Keratinocyte (primary cell): Measurements from ENCODE around the gene SEZ6. TPM values are rescaled to one million over a fixed set of nuclear protein-coding genes. Genes with fewer than 3 reads are reported as not detected.

Source experiments
- DNase-seq: peaks from one replicate; pipeline ENCODE4 v3.0.0-alpha.2; 2011; ENCODE audit warnings: low read depth, missing footprints, low spot score
- FAIRE-seq: peaks from 2 replicates; lab custom pipeline; 2011; peaks lifted over from hg19 to GRCh38; lab: Jason Lieb, UNC
- H2AFZ ChIP-seq: 2 replicates; pipeline ENCODE4 v1.6.0; 2012; ENCODE audit warnings: low read length, control low read depth, inconsistent platforms; ENCODE audit not compliant: control insufficient read depth
- H3K27ac ChIP-seq: 2 replicates; pipeline ENCODE4 v1.5.1; 2011; ENCODE audit warnings: low read length; ENCODE audit not compliant: control insufficient read depth, insufficient read depth
- H3K27me3 ChIP-seq: 3 replicates; pipeline ENCODE4 v1.6.0; 2011; ENCODE audit warnings: low read length; ENCODE audit not compliant: control insufficient read depth, insufficient read depth; ENCODE audit errors: extremely low read depth
- H3K36me3 ChIP-seq, 2 experiments: 2 replicates in 1 of 2; 3 replicates in 1 of 2; pipeline ENCODE4 v1.5.1; 2011; ENCODE audit warnings: low read length in 2 of 2, mild to moderate bottlenecking in 1 of 2; ENCODE audit not compliant: control insufficient read depth in 2 of 2, insufficient read depth in 2 of 2; ENCODE audit errors: extremely low read depth in 1 of 2
- H3K4me1 ChIP-seq: 3 replicates; pipeline ENCODE4 v1.5.1; 2011; ENCODE audit warnings: low read length; ENCODE audit not compliant: control insufficient read depth, insufficient read depth; ENCODE audit errors: extremely low read depth
- H3K4me2 ChIP-seq: 3 replicates; pipeline ENCODE4 v1.6.0; 2011; ENCODE audit warnings: low read depth, low read length; ENCODE audit not compliant: control insufficient read depth, insufficient read depth; ENCODE audit errors: extremely low read depth
- H3K4me3 ChIP-seq, 3 experiments: fragments of 200-600 bp in 1 of 3; sonication (generic) in 1 of 3; 2 replicates in 2 of 3; 3 replicates in 1 of 3; pipeline ENCODE4 v1.5.1; 2011 to 2016; ENCODE audit warnings: low read length in 3 of 3, mild to moderate bottlenecking in 3 of 3, control low read depth in 2 of 3, inconsistent platforms in 1 of 3, low read depth in 1 of 3, mixed read lengths in 1 of 3, mixed run types in 1 of 3, moderate library complexity in 1 of 3; ENCODE audit not compliant: control insufficient read depth in 2 of 3, insufficient read depth in 2 of 3; ENCODE audit errors: extremely low read depth in 1 of 3
- H3K79me2 ChIP-seq: 2 replicates; pipeline ENCODE4 v1.6.0; 2012; ENCODE audit warnings: low read length; ENCODE audit not compliant: control insufficient read depth, insufficient read depth
- H3K9ac ChIP-seq: 3 replicates; pipeline ENCODE4 v1.6.0; 2011; ENCODE audit warnings: low read length; ENCODE audit not compliant: control insufficient read depth, insufficient read depth; ENCODE audit errors: extremely low read depth
- H3K9me1 ChIP-seq: 3 replicates; pipeline ENCODE4 v1.6.0; 2011; ENCODE audit warnings: low read length; ENCODE audit not compliant: control insufficient read depth, insufficient read depth; ENCODE audit errors: extremely low read depth
- H3K9me3 ChIP-seq: 2 replicates; pipeline ENCODE4 v1.5.1; 2012; ENCODE audit warnings: low read depth, low read length; ENCODE audit not compliant: control insufficient read depth
- H4K20me1 ChIP-seq: 3 replicates; pipeline ENCODE4 v1.6.0; 2011; ENCODE audit warnings: low read length; ENCODE audit not compliant: control insufficient read depth, insufficient read depth; ENCODE audit errors: extremely low read depth
- CTCF ChIP-seq, 3 experiments: IDR thresholded peaks in 1 of 3; conservative IDR thresholded peaks in 1 of 3; optimal IDR thresholded peaks in 1 of 3; 2 replicates in 2 of 3; 3 replicates in 1 of 3; pipeline versions ENCODE3 to v1.5.1; 2011; ENCODE audit warnings: low read length in 3 of 3, mild to moderate bottlenecking in 3 of 3, moderate library complexity in 2 of 3, control low read depth in 1 of 3, inconsistent platforms in 1 of 3; ENCODE audit not compliant: insufficient read depth in 2 of 3; ENCODE audit errors: extremely low read depth in 1 of 3
- EZH2 ChIP-seq: IDR thresholded peaks from one replicate; pipeline ENCODE4 v1.6.1; 2012; ENCODE audit warnings: inconsistent platforms, mild to moderate bottlenecking, low read length, moderate library complexity
- dilution Hi-C: fragments of 300-500 bp; cut with MboI; formaldehyde crosslinking; loops from one replicate; pipeline ENCODE4 v1.7.0; 2020; ENCODE audit warnings: low sequenced_read_pairs; ENCODE audit not compliant: extremely low pct_ligation_motif_present
- polyA plus RNA-seq, 5 experiments: library from polyadenylated mRNA; depleted of rRNA in 3 of 5; stranded (reverse) in 3 of 5; stranded (forward) in 1 of 5; unstranded in 1 of 5; fragments of >200 nt; gene quantifications; 1 replicate in 1 of 5; 2 replicates in 3 of 5; 3 replicates in 1 of 5; pipeline versions ENCODE4 v1.2.1 to v1.2.3, GENCODE V29; 2011 to 2012; ENCODE audit warnings: missing spikeins in 2 of 5, low read depth in 1 of 5, low replicate concordance in 1 of 5

Gene SEZ6
- polyA plus RNA-seq, 1 donor (not counting 4 experiments of a cell fraction or from before 2014, with no cell fraction given) = not detected

GRCh38 chr17:28906276-28906675 lies 99.6 kb downstream of the SEZ6 start:
- dilution Hi-C loops = no loop called here
- TF ChIP-seq CTCF (optimal IDR thresholded peaks at IDR 0.05 in 1 of 3, IDR thresholded peaks at IDR 0.05 in 1 of 3, conservative IDR thresholded peaks at IDR 0.05 in 1 of 3; ENCODE audit: extremely low read depth in 1 of 3, insufficient read depth in 2 of 3, low read length in 3 of 3) (no peak), EZH2 (no peak)
- Histone ChIP-seq H3K27ac (no peak overlapping the region), H3K9ac (no peak overlapping the region), H3K79me2 (no peaks in the 10 kb centered on the region), H3K27me3 (no peaks in the 10 kb centered on the region), H3K36me3 (peaks cover 29 to 39% of the 10 kb centered on the region in 2 experiments), H3K4me2 (no peak overlapping the region), H2AFZ (no peak overlapping the region), H3K9me3 (no peaks in the 10 kb centered on the region), H3K4me1 (peaks cover 36% of the 10 kb centered on the region), H4K20me1 (no peaks in the 10 kb centered on the region), H3K9me1 (no peaks in the 10 kb centered on the region), H3K4me3 (no peak overlapping the region)
- DNase-seq (no peak), FAIRE-seq (no peak)

Other genes starting within 250 kb of the SEZ6 start
- gene FAM222B, start 163.2 kb downstream of the SEZ6 start, polyA plus RNA-seq = 5.1 to 25.3 TPM (median 6.5 TPM) in 3 replicates
- gene ERAL1, start 151.0 kb downstream of the SEZ6 start, polyA plus RNA-seq = 46.5 to 63.3 TPM (median 60.6 TPM) in 3 replicates
- 50.7 to 79.4 TPM (median 67.2 TPM) in 3 replicates for gene FLOT2, start 108.3 kb downstream of the SEZ6 start, polyA plus RNA-seq
- gene DHRS13, start 103.0 kb downstream of the SEZ6 start, polyA plus RNA-seq = 1.7 to 4.0 TPM (median 3.4 TPM) in 3 replicates
- 7.1 to 16.1 TPM (median 9.6 TPM) in 3 replicates for gene PHF12, start 54.5 kb downstream of the SEZ6 start, polyA plus RNA-seq
- 0.03 to 0.15 TPM in 2 of 3 replicates, not detected in the other for gene PIPOX, start 37.1 kb upstream of the SEZ6 start, polyA plus RNA-seq
- 18.4 to 26.6 TPM (median 20.0 TPM) in 3 replicates for gene MYO18A, start 174.4 kb upstream of the SEZ6 start, polyA plus RNA-seq
- gene CRYBA1, start 240.8 kb upstream of the SEZ6 start, polyA plus RNA-seq = not detected in 3 replicates